ENCODE results near the gene EPHX1.
"Not testable (repeated sequence)": the region's sequence is repeated elsewhere in the genome, so short reads cannot be mapped to it uniquely, and the experiment has no call there.

Gene EPHX1

GRCh38 chr1:225776294-225776693 lies 33.6 kb upstream of the EPHX1 start:
- in situ Hi-C loops (cut with HindIII; ENCODE audit: low sequenced_read_pairs) = no loop called here

GRCh38 chr1:225777058-225777582 lies 32.8 kb upstream of the EPHX1 start:
- in situ Hi-C loops (cut with HindIII; ENCODE audit: low sequenced_read_pairs) = no loop called here

GRCh38 chr1:225777583-225778336 lies 32.2 kb upstream of the EPHX1 start, which contains the start of gene SRP9:
Gene SRP9, plus strand, starts transcription at chr1:225777826. Its CDS starts 115 bp downstream, at chr1:225777941.
- in situ Hi-C loops (cut with HindIII; ENCODE audit: low sequenced_read_pairs) = no loop called here

GRCh38 chr1:225778337-225778669 lies 31.6 kb upstream of the EPHX1 start:
- in situ Hi-C loops (cut with HindIII; ENCODE audit: low sequenced_read_pairs) = no loop called here

GRCh38 chr1:225779165-225779564 lies 30.8 kb upstream of the EPHX1 start:
- in situ Hi-C loops (cut with HindIII; ENCODE audit: low sequenced_read_pairs) = not testable (repeated sequence)

- in situ Hi-C loops (cut with HindIII; ENCODE audit: low sequenced_read_pairs) = no loop called here
Observed at GRCh38 chr1:225780134-225780533, 29.8 kb upstream of the EPHX1 start.

GRCh38 chr1:225780630-225781029 lies 29.3 kb upstream of the EPHX1 start:
- in situ Hi-C loops (cut with HindIII; ENCODE audit: low sequenced_read_pairs) = no loop called here

- in situ Hi-C loops (cut with HindIII; ENCODE audit: low sequenced_read_pairs) = not testable (repeated sequence)
Observed at GRCh38 chr1:225789142-225789541, 20.8 kb upstream of the EPHX1 start.

GRCh38 chr1:225794954-225795353 lies 15.0 kb upstream of the EPHX1 start:
- in situ Hi-C loops (cut with HindIII; ENCODE audit: low sequenced_read_pairs) = no loop called here

GRCh38 chr1:225796097-225796496 lies 13.8 kb upstream of the EPHX1 start:
- in situ Hi-C loops (cut with HindIII; ENCODE audit: low sequenced_read_pairs) = not testable (repeated sequence)

GRCh38 chr1:225801146-225801545 lies 8.8 kb upstream of the EPHX1 start:
- in situ Hi-C loops (cut with HindIII; ENCODE audit: low sequenced_read_pairs) = not testable (repeated sequence)

- in situ Hi-C loops (cut with HindIII; ENCODE audit: low sequenced_read_pairs) = no loop called here
Observed at GRCh38 chr1:225806249-225806648, 3.7 kb upstream of the EPHX1 start.

GRCh38 chr1:225806736-225807135 lies 3.2 kb upstream of the EPHX1 start:
- in situ Hi-C loops (cut with HindIII; ENCODE audit: low sequenced_read_pairs) = not testable (repeated sequence)

- in situ Hi-C loops (cut with HindIII; ENCODE audit: low sequenced_read_pairs) = no loop called here
Observed at GRCh38 chr1:225808136-225808535, 1.8 kb upstream of the EPHX1 start.

- in situ Hi-C loops (cut with HindIII; ENCODE audit: low sequenced_read_pairs) = not testable (repeated sequence)
Observed at GRCh38 chr1:225810579-225811538, 935 bp downstream of the EPHX1 start.

GRCh38 chr1:225811622-225812487 lies 1.9 kb downstream of the EPHX1 start:
- in situ Hi-C loops (cut with HindIII; ENCODE audit: low sequenced_read_pairs) = no loop called here

GRCh38 chr1:225812488-225813213 lies 2.7 kb downstream of the EPHX1 start:
- in situ Hi-C loops (cut with HindIII; ENCODE audit: low sequenced_read_pairs) = no loop called here

- in situ Hi-C loops (cut with HindIII; ENCODE audit: low sequenced_read_pairs) = no loop called here
Observed at GRCh38 chr1:225813214-225813964, 3.5 kb downstream of the EPHX1 start.

GRCh38 chr1:225814381-225814780 lies 4.5 kb downstream of the EPHX1 start:
- in situ Hi-C loops (cut with HindIII; ENCODE audit: low sequenced_read_pairs) = no loop called here

All from DLD1 (cell line).